A549 treated with Hydrocortisone at 1 μM for 4 hours (cell line): ENCODE results near the gene RGS6. TPM values are rescaled to one million over a fixed set of nuclear protein-coding genes. Genes with fewer than 3 reads are reported as not detected.

Source experiments
- total RNA-seq: library from RNA; stranded (reverse); fragments of 200-300 nt; extraction: Qiagen RNA extraction; gene quantifications from 5 replicates; pipeline ENCODE4 v1.2.3, GENCODE V29; 2022

The RGS6 gene
- not detected in 5 replicates for total RNA-seq

GRCh38 chr14:71932229-71932981, at the start of gene RGS6:
Gene RGS6 (plus strand): TSS chr14:71932429.

